IMR-90 (cell line): ENCODE results near the gene RHOT1. TPM values are rescaled to one million over a fixed set of nuclear protein-coding genes. Genes with fewer than 3 reads are reported as not detected.

ENCODE experiments used
- ATAC-seq: fragments of 200-7000 bp; cut with Tn5 transposase; 2 replicates; pipeline ENCODE4 v1.9.1; 2020; ENCODE audit warnings: low read depth, mild to moderate bottlenecking, moderate library complexity
- BruUV-seq: library from RNA; stranded (reverse); fragments of 400-500 nt; replicated peaks from 2 replicates; lab custom pipeline; 2021; lab: Mats Ljungman, UMichigan
- CTCF ChIA-PET: fragments of 300-600 bp; formaldehyde crosslinking; extraction: SDS; loops from one replicate; lab custom pipeline; 2021; ENCODE audit warnings: antibody characterized with exemption; lab: Yijun Ruan, JAX
- POLR2A ChIA-PET: fragments of 300-600 bp; sonication (Branson Sonifier 250); formaldehyde crosslinking; loops from one replicate; lab custom pipeline; 2022; ENCODE audit warnings: antibody characterized with exemption; ENCODE audit not compliant: unreplicated experiment; lab: Charles Lee
- DNase-seq: peaks from one replicate; pipeline ENCODE4 v3.0.0; 2013
- H2AFZ ChIP-seq: replicated peaks from 2 replicates; pipeline ENCODE3; 2013; ENCODE audit warnings: low read length, mild to moderate bottlenecking; ENCODE audit not compliant: poor library complexity
- H2AK5ac ChIP-seq: 2 replicates; pipeline ENCODE4 v1.6.1; 2013; ENCODE audit warnings: low read depth, low read length, inconsistent platforms
- H2AK9ac ChIP-seq: replicated peaks from 2 replicates; pipeline ENCODE3; 2013; ENCODE audit warnings: mild to moderate bottlenecking, low read depth, low read length, moderate library complexity; ENCODE audit not compliant: poor library complexity
- H2BK120ac ChIP-seq: 2 replicates; pipeline ENCODE4 v1.6.1; 2013; ENCODE audit warnings: low read depth, low read length, inconsistent platforms
- H2BK15ac ChIP-seq: 3 replicates; pipeline ENCODE4 v1.6.1; 2013; ENCODE audit warnings: low read depth, low read length, inconsistent platforms
- H2BK20ac ChIP-seq: 2 replicates; pipeline ENCODE4 v1.6.1; 2013; ENCODE audit warnings: low read depth, mild to moderate bottlenecking, inconsistent platforms, low read length, moderate library complexity
- H2BK5ac ChIP-seq: 2 replicates; pipeline ENCODE4 v1.6.1; 2013; ENCODE audit warnings: mild to moderate bottlenecking, low read depth, low read length, inconsistent platforms; ENCODE audit not compliant: poor library complexity, severe bottlenecking
- H3K14ac ChIP-seq: replicated peaks from 2 replicates; pipeline ENCODE4 v1.6.1; 2013; ENCODE audit warnings: low read depth, low read length, inconsistent platforms
- H3K18ac ChIP-seq: 2 replicates; pipeline ENCODE4 v1.6.1; 2013; ENCODE audit warnings: low read depth, low read length, control low read depth
- H3K23ac ChIP-seq: 2 replicates; pipeline ENCODE4 v1.6.1; 2013; ENCODE audit warnings: low read depth, low read length, inconsistent platforms
- H3K27ac ChIP-seq: 2 replicates; pipeline ENCODE4 v1.5.1; 2013; ENCODE audit warnings: mild to moderate bottlenecking, control low read depth, low read length; ENCODE audit not compliant: insufficient read depth
- H3K27me3 ChIP-seq: 2 replicates; pipeline ENCODE4 v1.6.1; 2013; ENCODE audit warnings: low read length; ENCODE audit not compliant: control insufficient read depth, insufficient read depth
- H3K36me3 ChIP-seq: 2 replicates; pipeline ENCODE4 v1.6.1; 2013; ENCODE audit warnings: low read length, mixed read lengths; ENCODE audit not compliant: control insufficient read depth, insufficient read depth
- H3K4ac ChIP-seq: 2 replicates; pipeline ENCODE4 v1.6.1; 2013; ENCODE audit warnings: low read depth, low read length, inconsistent platforms
- H3K4me1 ChIP-seq: 2 replicates; pipeline ENCODE4 v1.6.1; 2013; ENCODE audit warnings: low read length, mixed read lengths; ENCODE audit not compliant: control insufficient read depth, insufficient read depth
- H3K4me2 ChIP-seq: 2 replicates; pipeline ENCODE4 v1.6.1; 2013; ENCODE audit warnings: low read depth, mild to moderate bottlenecking, control low read depth, low read length, moderate library complexity
- H3K4me3 ChIP-seq: 2 replicates; pipeline ENCODE4 v1.5.1; 2013; ENCODE audit warnings: low read depth, mild to moderate bottlenecking, control low read depth, low read length, moderate library complexity; ENCODE audit not compliant: insufficient read depth
- H3K56ac ChIP-seq: 2 replicates; pipeline ENCODE4 v1.6.1; 2013; ENCODE audit warnings: low read length, inconsistent platforms; ENCODE audit not compliant: insufficient read depth; ENCODE audit errors: extremely low read depth
- H3K79me1 ChIP-seq, 2 experiments: 2 replicates each; pipeline ENCODE4 v1.6.1; 2013; ENCODE audit warnings: low read length in 2 of 2, inconsistent platforms in 1 of 2, low read depth in 1 of 2
- H3K9ac ChIP-seq: 2 replicates; pipeline ENCODE4 v1.6.1; 2013; ENCODE audit warnings: low read depth, low read length, control low read depth
- H3K9me1 ChIP-seq: 2 replicates; pipeline ENCODE4 v1.6.1; 2013; ENCODE audit warnings: low read length, inconsistent platforms; ENCODE audit not compliant: insufficient read depth
- H3K9me3 ChIP-seq: 2 replicates; pipeline ENCODE4 v1.6.1; 2013; ENCODE audit warnings: low read length; ENCODE audit not compliant: control insufficient read depth, insufficient read depth
- H4K20me1 ChIP-seq: 2 replicates; pipeline ENCODE4 v1.6.1; 2013; ENCODE audit warnings: low read length, inconsistent platforms; ENCODE audit not compliant: insufficient read depth
- H4K5ac ChIP-seq: 2 replicates; pipeline ENCODE4 v1.6.1; 2013; ENCODE audit warnings: mild to moderate bottlenecking, low read depth, low read length, control low read depth
- H4K8ac ChIP-seq, 2 experiments: 2 replicates each; pipeline ENCODE4 v1.6.1; 2013; ENCODE audit warnings: low read depth in 2 of 2, low read length in 2 of 2, control low read depth in 1 of 2, inconsistent platforms in 1 of 2
- H4K91ac ChIP-seq: 2 replicates; pipeline ENCODE4 v1.6.1; 2013; ENCODE audit warnings: low read depth, low read length, inconsistent platforms; ENCODE audit not compliant: insufficient read depth
- BHLHE40 ChIP-seq: fragments of 150-350 bp; IDR thresholded peaks from 2 replicates; pipeline ENCODE4 v1.6.1; 2016; ENCODE audit warnings: mild to moderate bottlenecking, low read depth, low read length
- CEBPB ChIP-seq: IDR thresholded peaks from 2 replicates; pipeline ENCODE4 v1.6.1; 2012; ENCODE audit warnings: low read depth, low read length, improper control_type of control experiment
- CHD1 ChIP-seq: IDR thresholded peaks from 2 replicates; pipeline ENCODE4 v1.6.1; 2012; ENCODE audit warnings: low read depth, low read length, improper control_type of control experiment
- FOS ChIP-seq: fragments of 150-350 bp; IDR thresholded peaks from 2 replicates; pipeline ENCODE4 v1.6.1; 2016; ENCODE audit warnings: low read depth, low read length
- MAFK ChIP-seq: IDR thresholded peaks from 2 replicates; pipeline ENCODE4 v1.6.1; 2012; ENCODE audit warnings: low read depth, low read length, improper control_type of control experiment
- MAZ ChIP-seq: IDR thresholded peaks from 2 replicates; pipeline ENCODE4 v1.6.1; 2012; ENCODE audit warnings: low read depth, mild to moderate bottlenecking, low read length, improper control_type of control experiment, moderate library complexity, borderline replicate concordance
- MXI1 ChIP-seq: IDR thresholded peaks from 2 replicates; pipeline ENCODE4 v1.6.1; 2012; ENCODE audit warnings: low read depth, mild to moderate bottlenecking, low read length, moderate library complexity, borderline replicate concordance
- NFE2L2 ChIP-seq: fragments of 150-350 bp; IDR thresholded peaks from 2 replicates; pipeline ENCODE4 v1.6.1; 2016; ENCODE audit warnings: low read depth, mild to moderate bottlenecking, low read length
- POLR2A ChIP-seq: IDR thresholded peaks from 2 replicates; pipeline ENCODE4 v1.6.1; 2012; ENCODE audit warnings: mild to moderate bottlenecking, low read depth, low read length
- RAD21 ChIP-seq: IDR thresholded peaks from 2 replicates; pipeline ENCODE4 v1.6.1; 2012; ENCODE audit warnings: low read length, improper control_type of control experiment
- RCOR1 ChIP-seq: IDR thresholded peaks from 2 replicates; pipeline ENCODE4 v1.6.1; 2012; ENCODE audit warnings: mild to moderate bottlenecking, low read length, improper control_type of control experiment; ENCODE audit not compliant: insufficient replicate concordance
- RFX5 ChIP-seq: IDR thresholded peaks from 2 replicates; pipeline ENCODE4 v1.8.0; 2012; ENCODE audit warnings: low read depth, mild to moderate bottlenecking, low read length, moderate library complexity
- SMC3 ChIP-seq: fragments of 150-350 bp; IDR thresholded peaks from 2 replicates; pipeline ENCODE4 v1.6.1; 2016; ENCODE audit warnings: low read depth, mild to moderate bottlenecking, antibody characterized with exemption, low read length, moderate library complexity
- dilution Hi-C: fragments of 300-500 bp; cut with HindIII; formaldehyde crosslinking; loops from one replicate; pipeline ENCODE4 v1.14.3; 2018; ENCODE audit warnings: low sequenced_read_pairs; ENCODE audit not compliant: unreplicated experiment
- in situ Hi-C: fragments of 300-500 bp; cut with MboI; formaldehyde crosslinking; loops from 3 replicates; pipeline ENCODE4 v1.14.3; 2019; ENCODE audit warnings: low sequenced_read_pairs, inconsistent platforms, mixed read lengths
- intact Hi-C: fragments of 100-400 bp; cut with micrococcal nuclease; formaldehyde crosslinking; loops from 2 replicates; pipeline ENCODE4 v1.10.0; 2022
- polyA plus RNA-seq, 3 experiments: library from polyadenylated mRNA; depleted of rRNA; stranded (reverse); fragments of >200 nt; gene quantifications; 2 replicates each; pipeline ENCODE4 v1.2.3, GENCODE V29; 2012; ENCODE audit warnings: low replicate concordance in 1 of 3
- total RNA-seq: library from RNA; depleted of rRNA; stranded (reverse); fragments of >200 nt; gene quantifications from 2 replicates; pipeline ENCODE4 v1.2.3, GENCODE V29; 2012
- TF ChIP-seq, protein P1 (sequence below): fragments of 150-350 bp; IDR thresholded peaks from 2 replicates; pipeline ENCODE4 v1.6.1; 2016; ENCODE audit warnings: low read depth, mild to moderate bottlenecking, low read length, moderate library complexity, borderline replicate concordance
- TF ChIP-seq, protein P2 (sequence below): conservative IDR thresholded peaks from 2 replicates; pipeline ENCODE4 v1.5.1; 2012; ENCODE audit warnings: mild to moderate bottlenecking, low read depth, low read length, improper control_type of control experiment
- TF ChIP-seq, protein P3 (sequence below): fragments of 150-350 bp; IDR thresholded peaks from 2 replicates; pipeline ENCODE4 v1.6.1; 2017; ENCODE audit warnings: mild to moderate bottlenecking, antibody characterized with exemption, low read length, low read depth

The RHOT1 gene
- total and polyA plus RNA-seq, 2 of the 4 experiments (the other 2 are of a cell fraction): 27.4 to 27.6 TPM

DNA sequence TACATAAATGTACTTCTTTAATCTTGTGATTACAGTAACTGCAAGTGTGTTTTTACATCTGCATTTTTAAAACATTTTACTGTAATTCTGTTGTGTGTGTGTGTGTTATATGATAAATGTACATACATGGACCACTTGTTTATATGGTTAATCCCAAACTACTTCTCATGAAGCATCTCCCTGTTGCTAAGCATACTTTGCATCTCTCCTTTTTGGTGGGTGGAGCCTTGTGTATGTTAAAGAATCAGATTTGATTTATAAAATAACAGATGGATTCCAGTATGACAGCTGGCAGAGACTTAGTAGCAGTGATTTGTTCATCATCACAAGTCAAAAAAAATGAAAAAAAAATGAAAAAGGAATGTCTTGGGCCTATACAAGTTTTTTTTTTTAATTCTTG is 67.3 kb downstream of the RHOT1 start:
- Histone ChIP-seq H2AK5ac (no peak overlapping the region), H2AK9ac (no peak overlapping the region), H2BK120ac (no peak overlapping the region), H3K4me1 (peaks cover 17% of the 10 kb centered on the region), H3K18ac (no peak overlapping the region), H3K4ac (no peak overlapping the region), H4K5ac (no peak overlapping the region), H3K23ac (no peak overlapping the region), H2BK5ac (no peak overlapping the region), H3K27ac (no peak overlapping the region), H3K27me3 (no peaks in the 10 kb centered on the region), H3K56ac (no peak overlapping the region), H3K9me1 (peaks cover 8% of the 10 kb centered on the region), H4K8ac (no peak overlapping the region), H3K36me3 (peaks cover 3% of the 10 kb centered on the region; the same call in 1 of the 2 replicates), H2BK15ac (no peak overlapping the region), H3K4me3 (no peak overlapping the region), H4K91ac (no peak overlapping the region), H3K9ac (no peak overlapping the region), H3K14ac (no peak overlapping the region), H4K20me1 (no peaks in the 10 kb centered on the region), H2BK20ac (no peak overlapping the region), H3K9me3 (no peaks in the 10 kb centered on the region), H3K79me1 (peaks cover 0 to 17% of the 10 kb centered on the region in 2 experiments; a peak in 2 of 4 replicates), H3K4me2 (no peak overlapping the region), H2AFZ (no peak overlapping the region)
- POLR2A ChIA-PET: no interaction called here
- ATAC-seq (no peak), DNase-seq (no peak)
- dilution Hi-C loops (no loop called here), intact Hi-C loops (no loop called here), in situ Hi-C loops (no loop called here)
- TF ChIP-seq MXI1: no peak
- TF ChIP-seq RFX5: no peak
- no peak for TF ChIP-seq MAFK
- TF ChIP-seq CHD1: no peak
- no peak for TF ChIP-seq MAZ
- no peak for TF ChIP-seq POLR2A
- no peak for TF ChIP-seq CEBPB
- TF ChIP-seq RCOR1: no peak
- TF ChIP-seq SMC3: no peak
- no peak for TF ChIP-seq FOS
- TF ChIP-seq RAD21: no peak
- TF ChIP-seq, protein P1, sequence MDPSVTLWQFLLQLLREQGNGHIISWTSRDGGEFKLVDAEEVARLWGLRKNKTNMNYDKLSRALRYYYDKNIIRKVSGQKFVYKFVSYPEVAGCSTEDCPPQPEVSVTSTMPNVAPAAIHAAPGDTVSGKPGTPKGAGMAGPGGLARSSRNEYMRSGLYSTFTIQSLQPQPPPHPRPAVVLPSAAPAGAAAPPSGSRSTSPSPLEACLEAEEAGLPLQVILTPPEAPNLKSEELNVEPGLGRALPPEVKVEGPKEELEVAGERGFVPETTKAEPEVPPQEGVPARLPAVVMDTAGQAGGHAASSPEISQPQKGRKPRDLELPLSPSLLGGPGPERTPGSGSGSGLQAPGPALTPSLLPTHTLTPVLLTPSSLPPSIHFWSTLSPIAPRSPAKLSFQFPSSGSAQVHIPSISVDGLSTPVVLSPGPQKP: no peak
- TF ChIP-seq, protein P2, sequence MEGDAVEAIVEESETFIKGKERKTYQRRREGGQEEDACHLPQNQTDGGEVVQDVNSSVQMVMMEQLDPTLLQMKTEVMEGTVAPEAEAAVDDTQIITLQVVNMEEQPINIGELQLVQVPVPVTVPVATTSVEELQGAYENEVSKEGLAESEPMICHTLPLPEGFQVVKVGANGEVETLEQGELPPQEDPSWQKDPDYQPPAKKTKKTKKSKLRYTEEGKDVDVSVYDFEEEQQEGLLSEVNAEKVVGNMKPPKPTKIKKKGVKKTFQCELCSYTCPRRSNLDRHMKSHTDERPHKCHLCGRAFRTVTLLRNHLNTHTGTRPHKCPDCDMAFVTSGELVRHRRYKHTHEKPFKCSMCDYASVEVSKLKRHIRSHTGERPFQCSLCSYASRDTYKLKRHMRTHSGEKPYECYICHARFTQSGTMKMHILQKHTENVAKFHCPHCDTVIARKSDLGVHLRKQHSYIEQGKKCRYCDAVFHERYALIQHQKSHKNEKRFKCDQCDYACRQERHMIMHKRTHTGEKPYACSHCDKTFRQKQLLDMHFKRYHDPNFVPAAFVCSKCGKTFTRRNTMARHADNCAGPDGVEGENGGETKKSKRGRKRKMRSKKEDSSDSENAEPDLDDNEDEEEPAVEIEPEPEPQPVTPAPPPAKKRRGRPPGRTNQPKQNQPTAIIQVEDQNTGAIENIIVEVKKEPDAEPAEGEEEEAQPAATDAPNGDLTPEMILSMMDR: no peak
- TF ChIP-seq, protein P3, sequence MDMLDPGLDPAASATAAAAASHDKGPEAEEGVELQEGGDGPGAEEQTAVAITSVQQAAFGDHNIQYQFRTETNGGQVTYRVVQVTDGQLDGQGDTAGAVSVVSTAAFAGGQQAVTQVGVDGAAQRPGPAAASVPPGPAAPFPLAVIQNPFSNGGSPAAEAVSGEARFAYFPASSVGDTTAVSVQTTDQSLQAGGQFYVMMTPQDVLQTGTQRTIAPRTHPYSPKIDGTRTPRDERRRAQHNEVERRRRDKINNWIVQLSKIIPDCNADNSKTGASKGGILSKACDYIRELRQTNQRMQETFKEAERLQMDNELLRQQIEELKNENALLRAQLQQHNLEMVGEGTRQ: no peak
- no peak for TF ChIP-seq NFE2L2
- TF ChIP-seq BHLHE40: no peak
- no TSS peak for BruUV-seq
- CTCF ChIA-PET: no interaction called here
